Measurements from ENCODE around the gene AHSG.

Gene AHSG

GRCh38 chr3:186640473-186640818 is 27.6 kb downstream of the AHSG start:
- no peak for DNase-seq (ENCODE audit: low spot score)

DNA sequence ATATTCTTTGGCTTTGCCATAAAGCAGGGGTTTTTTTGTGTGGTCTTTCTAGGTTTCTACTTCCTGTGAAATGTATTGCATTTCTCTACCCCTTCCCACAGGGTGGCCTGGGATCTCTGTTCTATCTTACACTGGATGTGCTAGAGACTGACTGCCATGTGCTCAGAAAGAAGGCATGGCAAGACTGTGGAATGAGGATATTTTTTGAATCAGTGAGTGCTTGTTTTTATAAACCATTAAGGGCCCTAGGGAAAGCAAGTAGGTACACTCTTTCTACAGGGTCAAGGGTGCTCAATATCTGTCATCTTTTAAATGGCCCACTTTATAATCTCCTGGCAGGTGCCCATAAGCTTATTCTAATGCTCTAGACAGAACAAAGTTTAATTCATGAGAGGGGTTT is 28.1 kb downstream of the AHSG start:
- DNase-seq (ENCODE audit: low spot score), result no peak

- DNase-seq (ENCODE audit: low spot score), result no peak
These were observed 29.2 kb downstream of the AHSG start for GRCh38 chr3:186642014-186642413.

GRCh38 chr3:186643493-186643892 is 30.6 kb downstream of the AHSG start:
- DNase-seq (ENCODE audit: low spot score), result no peak

GRCh38 chr3:186644683-186645082 is 31.8 kb downstream of the AHSG start:
- DNase-seq (ENCODE audit: low spot score), result no peak

- no peak for DNase-seq (ENCODE audit: low spot score)
These were observed 33.2 kb downstream of the AHSG start for GRCh38 chr3:186646106-186646505.

- no peak for DNase-seq (ENCODE audit: low spot score)
These were observed 34.0 kb downstream of the AHSG start for GRCh38 chr3:186646841-186647240.

- no peak for DNase-seq (ENCODE audit: low spot score)
These were observed 36.0 kb downstream of the AHSG start for GRCh38 chr3:186648851-186649250.

- DNase-seq (ENCODE audit: low spot score), result no peak
These were observed 38.9 kb downstream of the AHSG start for GRCh38 chr3:186651678-186652215.

DNA sequence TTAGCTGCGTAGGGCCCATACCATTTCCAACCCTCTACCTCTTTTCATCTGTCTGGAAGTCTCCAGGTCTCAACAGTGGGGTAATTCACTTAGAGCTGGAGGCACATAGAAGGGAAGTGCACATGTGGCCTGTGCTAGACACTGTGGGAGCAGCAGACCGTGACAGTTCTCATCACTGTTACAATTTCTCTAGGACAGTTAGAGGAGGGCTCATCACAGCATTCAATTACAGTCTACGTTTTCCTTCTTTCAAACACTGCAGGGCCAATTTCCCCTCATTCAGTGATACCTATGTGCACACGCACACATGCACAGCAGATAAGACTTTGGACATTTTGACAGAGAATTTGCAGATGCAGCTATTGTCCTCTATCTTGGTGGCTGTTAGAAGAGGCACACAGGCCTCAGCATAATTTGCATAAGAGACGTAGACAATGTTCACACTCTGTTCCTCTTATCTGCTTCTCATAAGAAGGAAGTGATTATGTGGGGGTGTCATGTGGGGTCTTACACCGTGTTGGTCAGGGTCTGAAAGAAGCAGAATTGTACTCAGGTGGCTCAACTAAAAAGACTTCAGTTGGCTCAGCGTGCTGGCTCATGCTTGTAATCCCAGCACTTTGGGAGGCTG is 40.3 kb downstream of the AHSG start:
- peak; percentile 73 for DNase-seq (ENCODE audit: low spot score)

- no peak for DNase-seq (ENCODE audit: low spot score)
These were observed 41.1 kb downstream of the AHSG start for GRCh38 chr3:186653984-186654383.

- DNase-seq (ENCODE audit: low spot score), result no peak
These were observed 50.7 kb downstream of the AHSG start for GRCh38 chr3:186663361-186664118.

DNA sequence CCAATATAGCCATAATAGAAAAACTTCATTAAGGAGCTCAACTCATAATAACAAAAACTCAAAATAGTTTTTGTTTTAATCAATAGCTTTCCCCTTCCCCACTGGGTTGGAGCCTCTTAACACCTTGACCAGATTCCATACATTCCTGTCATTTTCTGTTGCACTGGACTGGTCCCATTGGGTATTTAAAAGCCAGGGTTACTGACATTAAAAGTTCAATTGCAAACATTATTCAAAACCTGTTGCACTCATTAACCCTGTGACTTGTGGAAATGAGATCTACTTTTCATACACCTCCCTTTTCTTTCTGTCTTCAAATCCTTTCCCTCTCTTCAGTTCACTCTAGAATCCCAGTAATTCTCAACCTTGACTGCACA is 51.2 kb downstream of the AHSG start:
- no peak for DNase-seq (ENCODE audit: low spot score)

DNA sequence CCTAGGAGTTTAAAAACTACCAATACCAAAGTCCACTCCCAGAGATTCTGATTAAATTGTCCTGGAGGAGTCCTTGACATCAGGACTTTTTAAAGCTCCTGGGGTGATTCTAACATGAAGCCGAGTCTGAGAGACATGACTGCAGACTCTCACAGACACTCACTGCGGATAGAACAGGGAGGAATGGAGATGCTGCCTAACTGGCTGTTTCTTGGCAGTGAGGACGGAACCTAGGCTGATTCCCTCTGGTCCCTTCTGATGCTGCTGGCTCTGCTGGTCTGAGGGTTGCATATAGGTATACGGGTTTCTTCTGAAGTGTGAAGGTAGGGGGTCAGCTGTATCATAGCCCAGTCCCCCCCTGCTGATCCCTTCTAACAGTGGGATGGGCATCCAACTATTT is 51.6 kb downstream of the AHSG start:
- no peak for DNase-seq (ENCODE audit: low spot score)

DNA sequence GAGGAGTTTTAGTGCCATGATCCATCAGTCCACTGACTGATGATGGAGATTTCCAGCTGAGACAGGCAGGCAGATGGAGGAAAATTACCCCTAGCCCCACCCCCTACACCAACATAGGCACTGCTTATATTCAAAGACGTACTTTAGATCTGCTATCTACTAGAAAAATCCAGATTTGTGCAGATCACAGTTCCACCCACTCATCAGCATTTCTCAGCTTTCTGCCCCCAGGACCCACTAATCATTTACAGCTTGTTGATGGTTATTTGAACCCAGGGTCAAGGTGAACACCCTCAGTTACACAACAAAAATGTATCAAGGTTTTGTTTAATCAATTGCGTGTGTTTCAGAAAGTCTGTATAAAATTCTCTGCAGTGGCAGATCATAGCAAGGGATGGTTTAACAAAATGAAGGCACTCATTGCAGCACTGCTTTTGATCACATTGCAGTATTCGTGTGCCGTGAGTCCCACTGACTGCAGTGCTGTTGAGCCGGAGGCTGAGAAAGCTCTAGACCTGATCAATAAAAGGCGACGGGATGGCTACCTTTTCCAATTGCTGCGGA is 52.8 kb downstream of the AHSG start, which contains the start of gene HRG:
HRG (plus strand) TSS at position 390 of the 564 bp plus-strand sequence; CDS start at position 408, 18 bp downstream.
- DNase-seq (ENCODE audit: low spot score), result no peak

DNA sequence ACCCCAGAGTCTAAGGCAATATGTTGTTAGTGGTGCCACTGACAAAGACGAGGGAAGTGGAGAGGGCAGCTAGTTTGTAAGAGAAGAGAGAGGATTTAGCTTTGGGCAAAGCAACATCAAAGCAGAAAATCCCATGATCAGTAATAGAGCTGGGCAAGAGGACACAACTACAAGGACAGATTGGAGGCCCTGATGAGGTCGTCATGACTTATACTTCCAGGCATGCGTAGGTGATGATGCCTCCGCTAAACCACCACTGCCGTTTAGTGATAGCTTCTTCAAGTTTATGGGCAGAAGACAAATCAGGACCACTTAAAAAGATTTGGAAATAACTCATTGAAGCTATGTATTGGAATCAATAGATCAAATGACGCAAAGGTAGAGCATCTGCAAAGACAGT is 55.6 kb downstream of the AHSG start:
- DNase-seq (ENCODE audit: low spot score), result no peak

DNA sequence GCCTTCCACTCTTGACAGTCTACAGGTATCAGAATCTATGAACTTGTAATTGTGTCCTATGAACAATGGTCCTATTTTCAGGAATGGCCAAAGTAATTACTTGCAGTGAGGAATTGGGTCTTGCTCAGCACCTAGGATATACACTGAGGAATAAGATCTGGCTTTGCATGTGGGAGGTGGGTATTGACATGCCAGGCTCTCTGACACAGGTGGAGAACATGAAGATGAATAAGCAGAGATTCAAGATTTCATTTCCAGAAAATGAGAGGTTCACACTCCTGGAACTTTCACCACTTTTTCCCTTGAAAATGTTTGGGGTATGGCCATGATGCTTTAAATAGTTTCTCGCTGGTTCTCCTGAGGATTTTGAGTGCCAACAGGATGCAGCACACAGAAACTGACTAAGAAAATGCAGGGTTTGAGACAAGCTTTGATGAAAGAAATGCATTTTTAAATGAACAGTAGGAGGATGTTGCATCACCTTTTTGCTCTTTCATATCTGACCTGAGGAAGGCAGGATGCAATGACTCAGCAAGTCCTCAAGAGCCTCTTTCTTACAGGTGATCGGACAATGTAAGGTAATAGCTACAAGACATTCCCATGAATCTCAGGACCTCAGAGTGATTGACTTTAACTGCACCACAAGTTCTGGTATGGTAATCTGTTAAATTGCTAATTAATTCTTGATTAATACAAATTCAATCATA is 56.7 kb downstream of the AHSG start:
- DNase-seq (ENCODE audit: low spot score), result no peak

GRCh38 chr3:186670155-186670554 is 57.3 kb downstream of the AHSG start:
- DNase-seq (ENCODE audit: low spot score), result no peak

Data from NAMALWA (cell line).